Left renal pelvis (tissue), 4 donors: ENCODE measurements around the gene SPPL2C. TPM values are rescaled to one million over a fixed set of nuclear protein-coding genes. Genes with fewer than 3 reads are reported as not detected.

Source experiments
- DNase-seq, 4 donors: peaks; one replicate each; pipeline ENCODE4 v3.0.0-alpha.2; 2013; ENCODE audit warnings: low read depth in 4 of 4, low spot score in 3 of 4
- polyA plus RNA-seq, 4 donors: library from polyadenylated mRNA; unstranded; fragments of 120-200 nt; gene quantifications; one replicate each; pipeline ENCODE4 v1.2.1, GENCODE V29; 2013; ENCODE audit not compliant: insufficient read length in 4 of 4

The SPPL2C gene
- polyA plus RNA-seq = not detected

- DNase-seq = no peak
Measured at GRCh38 chr17:45844695-45845375, at the start of gene SPPL2C. Gene SPPL2C, plus strand, starts transcription at chr17:45844881. Its CDS starts 26 bp downstream, at chr17:45844907.

- no peak for DNase-seq
Measured at GRCh38 chr17:45800816-45801215, 43.9 kb upstream of the SPPL2C start.

- DNase-seq = no peak
Measured at GRCh38 chr17:45801421-45801820, 43.3 kb upstream of the SPPL2C start.

- DNase-seq = no peak
Measured at GRCh38 chr17:45808845-45809244, 35.8 kb upstream of the SPPL2C start.

GRCh38 chr17:45809499-45809898, 35.2 kb upstream of the SPPL2C start:
- DNase-seq = no peak

- DNase-seq = no peak
Measured at GRCh38 chr17:45812102-45812501, 32.6 kb upstream of the SPPL2C start.

- no peak for DNase-seq
Measured at GRCh38 chr17:45813048-45813725, 31.5 kb upstream of the SPPL2C start.

- no peak for DNase-seq
Measured at GRCh38 chr17:45814622-45815606, 29.8 kb upstream of the SPPL2C start.

- DNase-seq = no peak
Measured at GRCh38 chr17:45815752-45816151, 28.9 kb upstream of the SPPL2C start.

- no peak for DNase-seq
Measured at GRCh38 chr17:45818041-45818440, 26.6 kb upstream of the SPPL2C start.

- DNase-seq = no peak
Measured at GRCh38 chr17:45818699-45819098, 26.0 kb upstream of the SPPL2C start.

GRCh38 chr17:45819632-45820031, 25.0 kb upstream of the SPPL2C start:
- DNase-seq = no peak

- no peak for DNase-seq
Measured at GRCh38 chr17:45820052-45820780, 24.5 kb upstream of the SPPL2C start.

- DNase-seq = no peak
Measured at GRCh38 chr17:45821147-45821546, 23.5 kb upstream of the SPPL2C start.

- DNase-seq = no peak
Measured at GRCh38 chr17:45823598-45823997, 21.1 kb upstream of the SPPL2C start.

- no peak for DNase-seq
Measured at GRCh38 chr17:45824475-45824874, 20.2 kb upstream of the SPPL2C start.

- no peak for DNase-seq
Measured at GRCh38 chr17:45824901-45825492, 19.7 kb upstream of the SPPL2C start.

- DNase-seq = no peak
Measured at GRCh38 chr17:45825792-45826191, 18.9 kb upstream of the SPPL2C start.

GRCh38 chr17:45826919-45827588, 17.6 kb upstream of the SPPL2C start:
- DNase-seq = no peak

- no peak for DNase-seq
Measured at GRCh38 chr17:45828171-45828570, 16.5 kb upstream of the SPPL2C start.
